ENCODE measurements around the gene CAGE1. TPM values are rescaled to one million over a fixed set of nuclear protein-coding genes. Genes with fewer than 3 reads are reported as not detected.

Gene CAGE1
- total RNA-seq, 2 donors from 2014 or later = 0.26 TPM; not detected in 1

- ATAC-seq = no peak
- H3K27ac ChIP-seq = no peak overlapping the region
- H3K9me3 ChIP-seq = no peaks in the 10 kb centered on the region
- TF ChIP-seq CTCF (IDR thresholded peaks at IDR 0.05) = no peak
- no peak for TF ChIP-seq POLR2A (IDR thresholded peaks at IDR 0.05)
- H3K4me1 ChIP-seq = no peaks in the 10 kb centered on the region
- WGBS, 2 donors = 65 to 75% methylated on average over 16 of the region's 16 CpGs
- intact Hi-C loops (cut with DNase I) = loop anchor here (10.0 kb wide), 1 partner anchor 188 kb away; no protein-coding TSS in a partner anchor
- H3K4me3 ChIP-seq = no peak overlapping the region
- DNase-seq = no peak
- no peaks in the 10 kb centered on the region for H3K27me3 ChIP-seq
- H3K36me3 ChIP-seq (replicated peaks in 1 of 2; ENCODE audit: insufficient read depth in 1 of 2, low read depth in 2 of 2) = no peaks in the 10 kb centered on the region
These were observed 37.1 kb upstream of the CAGE1 start for GRCh38 chr6:7426447-7427169.

GRCh38 chr6:7425808-7426190 lies 36.3 kb upstream of the CAGE1 start:
- no peaks in the 10 kb centered on the region for H3K27me3 ChIP-seq
- DNase-seq = no peak
- TF ChIP-seq CTCF (IDR thresholded peaks at IDR 0.05) = no peak
- no peak for TF ChIP-seq POLR2A (IDR thresholded peaks at IDR 0.05)
- ATAC-seq = no peak
- H3K4me3 ChIP-seq = no peak overlapping the region
- H3K36me3 ChIP-seq (replicated peaks in 1 of 2; ENCODE audit: insufficient read depth in 1 of 2, low read depth in 2 of 2) = no peaks in the 10 kb centered on the region
- WGBS, 2 donors = 91 to 93% methylated on average over 11 to 25 of the region's 39 CpGs
- H3K27ac ChIP-seq = no peak overlapping the region
- H3K4me1 ChIP-seq = no peaks in the 10 kb centered on the region
- intact Hi-C loops (cut with DNase I) = loop anchor here (10.0 kb wide), 1 partner anchor 189 kb away; no protein-coding TSS in a partner anchor
- no peaks in the 10 kb centered on the region for H3K9me3 ChIP-seq

- Histone ChIP-seq H3K27ac (no peak overlapping the region), H3K36me3 (replicated peaks in 1 of 2; ENCODE audit: insufficient read depth in 1 of 2, low read depth in 2 of 2) (no peaks in the 10 kb centered on the region), H3K4me1 (no peaks in the 10 kb centered on the region), H3K27me3 (no peaks in the 10 kb centered on the region), H3K9me3 (no peaks in the 10 kb centered on the region), H3K4me3 (no peak overlapping the region)
- WGBS, 2 donors = 67 to 70% methylated on average over 20 to 25 of the region's 25 CpGs
- peak; percentile 43 to 72 (median 56) for DNase-seq
- intact Hi-C loops (cut with DNase I) = loop anchor here (10.0 kb wide), 1 partner anchor 190 kb away; no protein-coding TSS in a partner anchor
- ATAC-seq = peak; percentile 96
- peak; percentile 39 to 89 (median 84) for TF ChIP-seq CTCF (IDR thresholded peaks at IDR 0.05)
- TF ChIP-seq POLR2A (IDR thresholded peaks at IDR 0.05) = no peak
These were observed 35.6 kb upstream of the CAGE1 start for GRCh38 chr6:7424967-7425807.

- Histone ChIP-seq H3K9me3 (no peaks in the 10 kb centered on the region), H3K36me3 (replicated peaks in 1 of 2; ENCODE audit: insufficient read depth in 1 of 2, low read depth in 2 of 2) (no peaks in the 10 kb centered on the region), H3K27ac (no peak overlapping the region), H3K27me3 (no peaks in the 10 kb centered on the region), H3K4me1 (peaks cover 4% of the 10 kb centered on the region), H3K4me3 (no peak overlapping the region)
- TF ChIP-seq POLR2A (IDR thresholded peaks at IDR 0.05) (no peak), CTCF (IDR thresholded peaks at IDR 0.05) (no peak)
- ATAC-seq (no peak), DNase-seq (no peak)
- 78 to 89% methylated on average over 5 of the region's 5 CpGs for WGBS, 2 donors
- intact Hi-C loops (cut with DNase I) = loop anchor here (10.0 kb wide), 1 partner anchor 191 kb away; no protein-coding TSS in a partner anchor
These were observed 34.5 kb upstream of the CAGE1 start for GRCh38 chr6:7424058-7424457.

All from body of pancreas (tissue), 4 donors.